T-helper 1 cell treated with Interleukin-12 subunit alpha and Interleukin-12 subunit beta and Interleukin-4 antibody, amounts not matched to agents 30 ng/mL and 1 ng/mL, for 36 hours (primary cell): ENCODE measurements around the gene CARS2. TPM values are rescaled to one million over a fixed set of nuclear protein-coding genes. Genes with fewer than 3 reads are reported as not detected.

Experiments
- intact Hi-C: fragments of 100-400 bp; cut with micrococcal nuclease; formaldehyde crosslinking; loops from one replicate; pipeline ENCODE4 v1.15.1; 2024
- total RNA-seq: library from RNA; stranded (reverse); gene quantifications from 2 replicates; pipeline ENCODE4 v1.2.3, GENCODE V29; 2022

Gene CARS2, protein sequence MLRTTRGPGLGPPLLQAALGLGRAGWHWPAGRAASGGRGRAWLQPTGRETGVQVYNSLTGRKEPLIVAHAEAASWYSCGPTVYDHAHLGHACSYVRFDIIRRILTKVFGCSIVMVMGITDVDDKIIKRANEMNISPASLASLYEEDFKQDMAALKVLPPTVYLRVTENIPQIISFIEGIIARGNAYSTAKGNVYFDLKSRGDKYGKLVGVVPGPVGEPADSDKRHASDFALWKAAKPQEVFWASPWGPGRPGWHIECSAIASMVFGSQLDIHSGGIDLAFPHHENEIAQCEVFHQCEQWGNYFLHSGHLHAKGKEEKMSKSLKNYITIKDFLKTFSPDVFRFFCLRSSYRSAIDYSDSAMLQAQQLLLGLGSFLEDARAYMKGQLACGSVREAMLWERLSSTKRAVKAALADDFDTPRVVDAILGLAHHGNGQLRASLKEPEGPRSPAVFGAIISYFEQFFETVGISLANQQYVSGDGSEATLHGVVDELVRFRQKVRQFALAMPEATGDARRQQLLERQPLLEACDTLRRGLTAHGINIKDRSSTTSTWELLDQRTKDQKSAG
- 67.0 and 81.3 TPM in 2 replicates for total RNA-seq

DNA sequence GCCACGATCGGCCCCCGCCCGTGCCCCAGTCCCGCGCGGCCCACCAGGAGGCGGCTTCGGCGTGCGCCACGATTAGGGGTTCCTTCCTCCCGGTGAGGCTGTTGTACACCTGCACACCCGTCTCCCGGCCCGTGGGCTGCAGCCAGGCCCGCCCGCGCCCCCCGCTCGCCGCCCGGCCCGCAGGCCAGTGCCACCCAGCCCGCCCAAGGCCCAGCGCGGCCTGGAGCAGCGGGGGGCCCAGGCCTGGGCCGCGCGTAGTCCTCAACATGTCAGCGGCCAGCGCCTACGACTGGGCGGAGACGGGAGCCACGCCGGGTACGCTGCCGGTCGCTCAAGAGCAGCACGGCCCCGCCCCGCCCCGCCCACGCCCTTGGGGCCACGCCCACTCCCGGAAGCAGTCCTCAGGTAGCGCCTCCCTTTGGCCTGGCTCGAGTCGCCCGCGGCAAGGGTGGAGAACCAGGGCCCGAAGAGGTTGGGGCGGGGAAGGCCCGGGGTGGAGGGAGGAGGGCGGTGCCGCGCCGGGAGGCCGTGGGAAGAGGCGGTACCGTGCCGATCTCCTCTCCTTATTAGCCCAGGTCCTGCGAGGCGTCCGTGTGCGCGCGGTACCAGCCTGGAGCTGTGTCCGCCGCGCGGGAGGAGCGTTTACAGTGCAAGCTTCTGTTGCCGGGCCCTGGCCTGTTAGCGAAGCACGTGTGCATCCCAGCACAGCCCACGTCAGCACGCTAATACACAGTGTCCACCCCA lies at the start of gene CARS2:
TSS of gene CARS2 (minus strand) at position 291 of the 744 bp plus-strand sequence. CDS start at position 268, 23 bp downstream.
- intact Hi-C loops = loop anchor here (1.0 to 5.0 kb wide), 9 partner anchors 9 to 1789 kb away; partner anchors contain the start of genes ANKRD10 and NAXD

DNA sequence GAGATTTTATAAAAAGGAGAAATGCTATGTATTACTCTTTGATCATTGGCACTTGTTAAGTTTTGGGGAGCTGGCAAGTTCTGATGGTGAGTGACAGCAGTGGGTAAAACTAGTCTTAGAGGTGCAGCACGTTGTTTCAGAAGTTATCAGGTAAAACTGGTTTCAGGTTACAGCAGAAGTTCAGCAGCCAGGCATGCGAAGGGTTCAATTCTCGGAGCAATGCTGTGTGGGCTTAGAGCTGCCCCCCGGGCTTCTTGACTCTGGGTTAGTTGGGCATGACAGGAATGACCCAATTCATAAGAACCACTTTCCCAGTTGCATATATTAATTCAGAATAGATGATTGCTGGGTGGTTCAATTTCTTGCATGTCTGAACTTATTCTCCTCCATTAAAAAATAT lies 42.4 kb upstream of the CARS2 start:
- intact Hi-C loops = no loop called here

DNA sequence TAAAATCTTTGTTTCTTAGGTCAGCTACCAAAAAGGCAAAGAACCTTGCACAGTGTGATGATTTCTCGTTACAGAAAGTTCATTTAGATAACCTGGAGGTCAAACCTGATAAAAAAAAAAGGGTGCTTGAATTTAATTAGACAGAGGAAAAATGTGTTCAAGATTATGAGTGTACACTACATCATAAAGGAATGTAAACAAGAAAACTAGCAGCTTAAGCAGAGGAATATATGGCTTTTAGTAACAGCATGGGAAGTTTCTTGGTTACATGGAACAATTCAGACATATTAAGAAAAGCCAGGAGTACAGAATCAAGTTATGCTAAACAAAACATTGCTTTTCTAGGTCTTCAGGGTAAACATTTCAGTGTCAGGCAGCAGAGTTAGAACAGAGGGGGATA lies 40.5 kb upstream of the CARS2 start:
- intact Hi-C loops = no loop called here

DNA sequence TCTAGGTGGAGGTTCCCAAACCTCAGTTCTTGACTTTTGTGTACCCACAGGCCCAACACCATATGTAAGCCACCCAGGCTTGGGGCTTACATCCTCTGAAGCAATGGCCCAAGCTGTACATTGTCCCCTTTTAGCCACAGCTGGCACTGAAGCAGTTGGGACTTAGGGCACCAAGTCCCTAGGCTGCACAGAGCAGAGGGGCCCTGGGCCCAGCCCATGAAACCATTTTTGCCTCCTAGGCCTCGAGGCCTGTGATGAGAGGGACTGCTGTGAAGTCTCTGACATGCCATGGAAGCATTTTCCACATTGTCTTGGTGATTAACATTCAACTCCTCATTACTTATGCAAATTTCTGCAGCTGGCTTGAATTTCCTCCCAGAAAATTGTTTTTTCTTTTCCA lies 37.8 kb upstream of the CARS2 start:
- intact Hi-C loops = no loop called here

DNA sequence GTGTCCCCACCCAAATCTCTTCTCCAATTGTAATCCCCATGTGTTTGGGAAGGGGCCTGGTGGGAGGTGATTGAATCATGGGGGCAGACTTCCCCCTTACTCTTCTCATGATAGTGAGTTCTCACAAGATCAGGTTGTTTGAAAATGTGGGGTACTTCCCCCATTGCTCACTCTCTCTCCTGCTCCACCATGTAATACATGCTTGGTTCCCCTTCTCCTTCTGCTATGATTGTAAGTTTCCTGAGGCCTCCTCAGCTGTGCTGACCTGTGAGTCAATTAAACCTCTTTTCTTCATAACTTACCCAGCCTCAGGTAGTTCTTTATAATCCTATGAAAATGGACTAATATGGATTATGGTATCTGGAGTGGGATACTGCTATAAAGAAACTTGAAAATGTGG lies 31.6 kb upstream of the CARS2 start:
- intact Hi-C loops = no loop called here

DNA sequence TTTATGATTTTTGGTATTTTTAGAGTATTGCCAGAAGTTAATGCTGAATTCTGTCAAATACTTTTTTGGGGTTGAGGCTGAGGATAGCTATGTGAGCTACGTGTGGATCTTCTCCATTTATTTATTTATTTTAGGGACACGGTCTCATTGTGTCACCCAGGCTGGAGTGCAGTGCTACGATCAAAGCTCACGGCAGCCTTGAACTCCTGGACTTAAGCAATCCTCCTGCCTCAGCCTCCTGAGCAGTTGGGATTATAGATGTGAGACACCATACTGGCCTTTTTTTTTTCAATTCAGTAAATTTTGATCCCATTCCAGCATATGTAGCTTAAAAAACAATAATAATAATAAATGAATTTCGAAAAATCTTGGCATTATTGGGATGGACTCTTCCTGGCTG lies 28.6 kb upstream of the CARS2 start:
- intact Hi-C loops = no loop called here

DNA sequence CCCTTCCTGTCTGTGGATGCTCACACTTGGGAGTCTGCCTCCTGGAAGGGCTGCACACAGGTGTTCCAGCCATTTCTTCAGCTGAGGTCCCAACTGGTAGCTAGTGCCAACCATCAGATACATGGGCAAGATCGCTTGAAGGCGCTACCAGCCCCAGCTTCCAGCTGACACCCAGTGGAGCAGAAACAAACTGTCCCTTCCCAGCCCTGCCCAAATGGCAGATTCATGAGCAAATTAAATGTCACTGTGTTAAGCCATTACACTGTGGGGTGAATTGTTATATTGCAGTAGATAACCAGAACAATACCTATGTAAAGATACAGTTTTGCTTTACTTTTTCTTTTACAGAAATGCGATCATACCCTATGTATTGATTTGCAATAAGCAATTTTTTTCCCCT lies 25.2 kb upstream of the CARS2 start:
- intact Hi-C loops = no loop called here

DNA sequence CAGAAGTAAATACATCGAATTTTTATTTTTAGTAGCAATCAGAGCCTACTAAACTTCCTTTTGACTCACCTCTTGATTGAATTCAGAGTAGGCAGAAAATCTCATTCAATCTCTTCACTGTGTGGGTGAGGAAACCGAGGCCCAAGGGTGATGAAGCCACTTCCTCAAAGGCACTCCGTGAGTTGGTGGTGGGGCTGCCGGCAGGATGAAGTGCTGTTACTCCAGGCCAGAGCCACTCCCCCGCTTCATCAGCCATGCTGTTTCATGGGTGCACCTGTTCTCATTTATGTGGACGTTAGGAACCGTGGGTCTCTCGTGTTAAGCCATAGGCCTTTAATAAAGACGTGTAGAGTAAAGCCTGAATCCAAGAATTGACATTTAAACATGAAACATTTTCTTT lies 20.8 kb upstream of the CARS2 start:
- intact Hi-C loops = loop anchor here (1.0 kb wide), 2 partner anchors 11 to 20 kb away; partner anchors contain the start of gene CARS2

DNA sequence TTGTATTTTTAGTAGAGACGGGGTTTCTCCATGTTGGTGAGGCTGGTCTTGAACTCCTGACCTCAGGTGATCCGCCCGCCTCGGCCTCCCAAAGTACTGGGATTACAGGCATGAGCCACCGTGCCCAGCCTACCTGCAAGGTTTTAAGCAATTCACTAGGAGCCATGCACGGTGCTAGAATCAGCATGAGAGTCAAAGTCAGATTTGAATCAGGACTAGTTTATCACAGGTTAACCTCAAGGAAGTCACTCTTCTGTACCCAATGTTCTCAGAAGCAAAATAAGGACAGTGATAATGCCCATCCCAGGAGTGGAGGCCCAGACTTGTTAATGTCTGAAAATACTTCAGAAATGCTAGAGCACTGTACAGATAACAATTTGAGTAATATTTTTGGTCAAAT lies 20.2 kb upstream of the CARS2 start:
- intact Hi-C loops = loop anchor here (1.0 kb wide), 2 partner anchors 11 to 20 kb away; partner anchors contain the start of gene CARS2

DNA sequence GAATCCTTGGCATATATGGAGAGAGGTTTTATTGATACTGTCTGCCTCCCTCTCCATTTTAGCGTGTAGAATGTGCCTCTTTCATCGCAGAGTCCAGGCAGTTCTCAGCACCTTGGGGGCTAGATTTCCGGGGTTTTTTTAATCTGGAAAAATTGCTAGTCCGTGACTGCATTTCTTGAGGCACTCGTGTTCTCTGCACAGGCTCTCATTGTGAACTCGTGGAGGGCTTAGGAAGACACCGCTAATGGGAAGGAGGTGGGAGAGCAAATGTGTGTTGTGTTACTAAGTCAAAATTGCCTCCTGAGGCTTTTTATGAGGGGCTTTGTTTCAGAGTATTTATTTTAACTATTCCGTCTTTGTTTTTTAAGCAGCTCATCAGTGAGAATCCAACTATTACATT lies 17.7 kb upstream of the CARS2 start:
- intact Hi-C loops = no loop called here

DNA sequence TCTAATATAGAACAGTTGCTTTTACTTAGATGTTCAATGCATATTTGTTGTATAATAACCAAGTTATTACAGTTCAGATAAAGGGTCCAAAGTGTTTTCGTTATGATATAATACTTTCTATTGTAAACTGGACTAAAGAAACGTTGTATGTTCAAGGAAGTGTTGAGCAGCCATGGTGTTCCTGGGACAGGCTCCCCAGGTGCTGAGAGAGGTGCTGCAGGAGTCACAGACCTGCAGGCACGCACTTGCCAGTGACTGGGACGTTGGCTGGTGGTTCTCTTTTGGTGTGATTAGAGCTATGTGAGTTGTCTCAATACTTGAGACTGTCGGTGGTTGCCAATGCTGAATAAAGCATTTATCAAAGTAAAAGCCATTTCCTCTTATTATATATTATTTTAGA lies 17.1 kb upstream of the CARS2 start:
- intact Hi-C loops = loop anchor here (1.0 kb wide), 1 partner anchor 42 kb away; no protein-coding TSS in a partner anchor

DNA sequence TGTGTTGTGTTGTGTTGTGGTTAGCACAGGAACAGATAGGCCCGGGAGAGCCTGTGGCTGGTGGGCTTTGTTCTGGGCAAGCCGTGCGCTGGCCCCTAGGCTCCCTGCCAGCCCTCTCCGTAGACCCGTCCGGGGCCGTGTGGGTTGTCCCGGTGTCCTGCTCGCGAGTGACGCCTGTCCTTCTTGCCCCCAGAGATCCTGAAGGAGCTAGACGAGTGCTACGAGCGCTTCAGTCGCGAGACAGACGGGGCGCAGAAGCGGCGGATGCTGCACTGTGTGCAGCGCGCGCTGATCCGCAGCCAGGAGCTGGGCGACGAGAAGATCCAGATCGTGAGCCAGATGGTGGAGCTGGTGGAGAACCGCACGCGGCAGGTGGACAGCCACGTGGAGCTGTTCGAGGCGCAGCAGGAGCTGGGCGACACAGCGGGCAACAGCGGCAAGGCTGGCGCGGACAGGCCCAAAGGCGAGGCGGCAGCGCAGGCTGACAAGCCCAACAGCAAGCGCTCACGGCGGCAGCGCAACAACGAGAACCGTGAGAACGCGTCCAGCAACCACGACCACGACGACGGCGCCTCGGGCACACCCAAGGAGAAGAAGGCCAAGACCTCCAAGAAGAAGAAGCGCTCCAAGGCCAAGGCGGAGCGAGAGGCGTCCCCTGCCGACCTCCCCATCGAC lies 13.3 kb upstream of the CARS2 start:
- intact Hi-C loops = loop anchor here (5.0 to 10.0 kb wide), 5 partner anchors 326 to 1976 kb away; partner anchors contain the start of genes ATP11A and TUBGCP3

DNA sequence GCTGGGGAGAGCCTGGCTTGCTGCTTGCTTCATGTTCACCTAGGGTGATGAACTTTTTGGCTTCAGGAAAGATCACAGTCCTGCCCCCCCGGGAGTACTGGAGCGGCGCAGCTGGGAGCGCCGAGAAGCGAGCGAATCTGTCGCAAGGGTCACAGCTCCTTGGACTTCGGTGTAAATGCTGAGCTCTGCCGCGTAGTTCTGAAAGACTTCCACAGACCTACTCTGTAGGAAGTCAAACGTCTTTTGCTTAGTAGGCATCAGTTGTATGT lies 10.3 kb upstream of the CARS2 start:
- intact Hi-C loops = loop anchor here (5.0 to 10.0 kb wide), 5 partner anchors 329 to 1979 kb away; partner anchors contain the start of genes ATP11A and TUBGCP3

DNA sequence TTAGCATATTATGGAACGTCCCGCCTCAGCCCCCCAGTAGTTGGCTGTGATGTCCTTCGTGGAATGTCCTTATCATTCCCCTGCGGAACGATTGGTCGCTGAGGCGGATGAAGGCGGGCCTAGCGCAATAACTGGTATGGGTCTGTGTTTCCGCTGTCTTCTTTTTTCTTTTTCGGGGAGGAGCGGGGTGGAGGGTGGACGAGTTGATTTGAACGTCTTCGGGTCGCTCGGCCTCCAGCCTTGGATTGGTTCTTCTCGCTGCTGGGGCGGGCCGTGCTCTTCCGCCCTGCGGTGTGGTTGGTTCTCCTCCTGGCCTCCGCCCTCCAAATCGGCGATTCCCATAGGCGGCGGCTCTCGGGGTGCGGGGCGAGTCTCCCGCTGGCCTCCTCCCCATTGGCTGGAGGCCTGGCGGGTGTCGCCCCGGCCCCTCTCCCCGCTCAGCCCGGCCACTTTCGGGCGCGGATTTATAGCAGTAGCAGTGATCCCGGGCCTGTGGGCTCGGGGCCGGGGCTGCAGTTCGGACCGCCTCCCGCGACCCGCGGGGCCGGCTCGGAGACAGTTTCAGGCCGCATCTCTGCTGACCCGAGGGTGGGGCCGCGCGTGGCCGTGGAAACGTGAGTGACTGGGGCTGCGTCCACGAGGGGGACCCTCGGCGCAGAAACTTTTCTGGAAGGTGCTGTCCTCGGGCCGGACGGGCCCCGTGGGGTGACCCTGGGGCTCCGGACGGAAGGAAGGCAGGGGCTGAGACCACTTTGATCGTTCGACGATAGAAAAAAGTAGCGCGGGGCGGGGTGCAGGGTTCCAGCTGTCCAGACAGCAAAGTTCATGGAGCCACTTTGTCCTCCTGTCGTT lies 9.7 kb upstream of the CARS2 start:
- intact Hi-C loops = loop anchor here (1.0 to 10.0 kb wide), 13 partner anchors 9 to 1979 kb away; partner anchors contain the start of genes ANKRD10, ATP11A, CARS2 and NAXD

DNA sequence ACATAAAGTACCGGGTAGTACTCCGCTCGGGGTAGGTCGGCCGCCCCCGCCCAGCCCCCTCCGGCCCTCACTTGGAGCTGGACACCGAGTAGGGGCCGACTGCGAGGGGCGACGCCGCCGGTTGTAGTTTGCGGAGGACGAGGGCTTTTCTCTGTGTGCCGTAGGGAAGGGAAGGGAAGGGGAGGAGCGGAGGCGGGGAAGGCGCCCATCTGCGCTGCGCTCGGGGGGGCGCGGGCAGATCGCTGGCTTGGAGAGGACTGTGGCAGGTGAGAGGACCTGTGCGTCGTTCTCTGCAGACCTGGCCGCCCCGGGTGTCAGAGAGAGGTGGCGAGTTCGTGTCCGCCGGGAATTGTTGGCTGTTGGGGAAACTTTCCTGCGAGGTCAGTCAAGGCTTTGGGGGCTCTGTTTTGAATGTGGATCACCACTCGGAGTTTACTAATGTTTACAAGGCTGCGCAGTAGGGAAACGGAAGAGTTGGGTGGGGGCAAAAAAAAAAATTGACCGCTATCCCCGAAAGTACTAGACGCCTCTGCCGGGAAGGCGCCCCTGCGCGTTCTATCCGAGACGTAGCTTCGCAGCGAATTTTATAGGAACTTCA lies 9.0 kb upstream of the CARS2 start:
- intact Hi-C loops = loop anchor here (1.0 to 10.0 kb wide), 13 partner anchors 9 to 1980 kb away; partner anchors contain the start of genes ANKRD10, ATP11A, CARS2 and NAXD

DNA sequence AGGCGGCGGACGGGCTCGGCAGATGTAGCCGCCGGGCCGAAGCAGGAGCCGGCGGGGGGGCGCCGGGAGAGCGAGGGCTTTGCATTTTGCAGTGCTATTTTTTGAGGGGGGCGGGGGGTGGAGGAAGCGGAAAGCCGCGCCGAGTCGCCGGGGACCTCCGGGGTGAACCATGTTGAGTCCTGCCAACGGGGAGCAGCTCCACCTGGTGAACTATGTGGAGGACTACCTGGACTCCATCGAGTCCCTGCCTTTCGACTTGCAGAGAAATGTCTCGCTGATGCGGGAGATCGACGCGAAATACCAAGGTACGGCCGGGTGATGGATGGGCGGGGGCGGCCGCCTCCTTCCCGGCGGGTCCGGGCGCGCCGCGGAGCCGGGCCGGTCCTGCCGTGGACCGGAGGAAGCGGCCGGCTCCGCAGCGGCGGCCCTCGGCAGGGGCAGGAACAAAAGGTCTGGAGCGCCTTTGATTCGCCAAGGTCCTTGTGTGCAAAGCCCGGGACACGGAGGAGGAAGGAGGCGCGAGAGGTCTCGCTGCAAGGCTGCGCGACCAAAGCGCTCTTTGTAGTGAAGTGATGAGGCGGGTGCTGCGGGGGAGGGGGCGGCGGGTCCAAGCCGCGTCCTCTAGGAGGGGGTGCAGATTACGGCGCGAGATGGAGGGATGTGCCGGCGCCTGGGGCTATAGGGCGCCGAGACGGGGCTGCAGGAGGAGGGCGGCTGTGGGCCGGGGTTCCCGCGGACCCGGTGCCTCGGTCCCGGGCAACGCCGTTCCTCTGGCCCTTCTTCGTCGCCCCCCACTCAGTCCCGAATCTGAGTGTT lies 8.3 kb upstream of the CARS2 start:
- intact Hi-C loops = loop anchor here (2.0 to 10.0 kb wide), 5 partner anchors 55 to 1981 kb away; partner anchors contain the start of genes ATP11A and TUBGCP3

DNA sequence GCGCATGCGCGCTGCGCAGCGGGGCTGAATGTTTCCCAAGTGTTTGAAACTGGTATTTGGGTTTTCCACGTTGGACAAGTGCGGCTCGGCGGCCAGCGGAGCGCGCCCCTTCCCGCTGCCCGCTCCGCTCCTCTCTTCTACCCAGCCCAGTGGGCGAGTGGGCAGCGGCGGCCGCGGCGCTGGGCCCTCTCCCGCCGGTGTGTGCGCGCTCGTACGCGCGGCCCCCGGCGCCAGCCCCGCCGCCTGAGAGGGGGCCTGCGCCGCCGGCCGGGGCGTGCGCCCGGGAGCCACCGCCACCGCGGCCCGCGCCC lies 7.7 kb upstream of the CARS2 start, which contains the start of gene ING1:
TSS of gene ING1 (plus strand) at position 59 of the 311 bp plus-strand sequence. CDS start 450 bp downstream, outside the sequence.
- intact Hi-C loops = loop anchor here (2.0 to 10.0 kb wide), 5 partner anchors 55 to 1981 kb away; partner anchors contain the start of genes ATP11A and TUBGCP3

DNA sequence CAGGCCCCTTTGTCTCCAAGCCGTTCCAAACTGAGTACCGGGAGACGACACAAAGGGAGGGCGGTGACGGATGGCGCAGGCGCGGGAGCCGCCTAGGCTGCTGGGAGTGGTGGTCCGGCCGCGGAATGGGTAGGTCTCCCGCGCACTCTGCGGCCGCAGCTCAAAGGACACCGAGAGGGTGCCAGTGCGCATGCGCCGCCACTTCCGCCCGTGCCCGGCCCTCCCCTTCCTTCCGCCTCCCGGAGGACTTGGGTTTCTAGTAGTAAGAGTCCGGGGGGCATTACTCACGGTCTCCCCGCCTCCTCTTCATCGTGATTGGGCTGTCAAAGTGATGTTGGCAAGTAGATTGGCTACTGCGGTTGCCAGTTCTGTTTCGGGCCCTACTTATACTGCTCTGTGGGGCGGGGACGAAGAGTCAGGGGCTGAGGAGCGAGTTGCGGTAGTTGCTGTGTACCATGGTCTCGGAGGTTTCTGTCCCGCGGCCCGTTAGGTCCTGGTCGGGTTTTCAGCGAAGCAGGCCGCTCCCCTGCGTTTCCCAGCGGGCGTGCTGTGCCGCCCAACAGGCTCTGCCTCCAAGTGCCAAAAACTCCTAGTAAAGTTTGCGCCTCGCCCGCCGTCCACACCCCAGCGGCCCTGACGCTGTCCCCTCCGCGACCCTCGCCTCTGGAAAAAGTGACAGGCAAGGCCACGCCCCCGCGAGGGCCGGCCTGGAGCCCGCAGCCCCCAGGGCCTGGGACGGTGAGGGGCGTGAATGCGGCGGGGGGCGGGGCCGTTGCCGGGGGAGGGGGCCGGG lies 7.1 kb upstream of the CARS2 start:
- intact Hi-C loops = loop anchor here (1.0 to 10.0 kb wide), 6 partner anchors 54 to 1982 kb away; partner anchors contain the start of genes ATP11A and TUBGCP3
